OCI-LY7 (cell line): Measurements from ENCODE around the gene PRR27. TPM values are rescaled to one million over a fixed set of nuclear protein-coding genes. Genes with fewer than 3 reads are reported as not detected.

Source experiments
- Bru-seq: library from RNA; stranded (reverse); fragments of 400-500 nt; gene quantifications from one replicate; lab custom pipeline; 2021; lab: Mats Ljungman, UMichigan
- BruChase-seq, 2 experiments: library from RNA; stranded (reverse); fragments of 400-500 nt; gene quantifications; one replicate each; lab custom pipeline; 2021; lab: Mats Ljungman, UMichigan
- BruUV-seq: library from RNA; stranded (reverse); fragments of 400-500 nt; replicated peaks from 2 replicates; lab custom pipeline; 2021; lab: Mats Ljungman, UMichigan
- CTCF ChIA-PET: fragments of 300-600 bp; sonication (Branson Sonifier 250); formaldehyde crosslinking; loops from one replicate; lab custom pipeline; 2022; ENCODE audit warnings: antibody characterized with exemption; ENCODE audit not compliant: unreplicated experiment; lab: Charles Lee
- POLR2A ChIA-PET: fragments of 300-600 bp; sonication (Branson Sonifier 250); formaldehyde crosslinking; loops from one replicate; lab custom pipeline; 2022; ENCODE audit warnings: antibody characterized with exemption; lab: Charles Lee
- DNase-seq: peaks from one replicate; pipeline ENCODE4 v3.0.0-alpha.2; 2015; ENCODE audit warnings: low spot score
- H2AFZ ChIP-seq: fragments of 200-600 bp; sonication (generic), shearing (Covaris generic); 2 replicates; pipeline ENCODE4 v1.6.1; 2014; ENCODE audit warnings: mild to moderate bottlenecking, antibody characterized with exemption, low read length, moderate library complexity
- H3K27ac ChIP-seq: fragments of 200-600 bp; sonication (generic); 2 replicates; pipeline ENCODE4 v1.5.1; 2014; ENCODE audit warnings: mixed run types, low read depth, mild to moderate bottlenecking, moderate library complexity, low read length, inconsistent platforms; ENCODE audit not compliant: poor library complexity, severe bottlenecking
- H3K36me3 ChIP-seq: fragments of 200-600 bp; sonication (generic); 2 replicates; pipeline ENCODE4 v1.6.1; 2014; ENCODE audit warnings: mild to moderate bottlenecking, antibody characterized with exemption, low read length, moderate library complexity, mixed read lengths; ENCODE audit not compliant: insufficient read depth
- H3K4me1 ChIP-seq: fragments of 200-600 bp; sonication (generic); 2 replicates; pipeline ENCODE4 v1.5.1; 2014; ENCODE audit warnings: mild to moderate bottlenecking, low read length; ENCODE audit not compliant: insufficient read depth, poor library complexity, severe bottlenecking
- H3K4me2 ChIP-seq: fragments of 200-600 bp; sonication (generic); 2 replicates; pipeline ENCODE4 v1.6.1; 2014; ENCODE audit warnings: mild to moderate bottlenecking, low read length
- H3K4me3 ChIP-seq: fragments of 200-600 bp; sonication (generic); 2 replicates; pipeline ENCODE4 v1.5.1; 2014; ENCODE audit warnings: mild to moderate bottlenecking, low read depth, low read length; ENCODE audit not compliant: poor library complexity, severe bottlenecking
- H3K79me2 ChIP-seq: fragments of 200-600 bp; sonication (generic); 2 replicates; pipeline ENCODE4 v1.6.1; 2016; ENCODE audit warnings: low read depth, mild to moderate bottlenecking, low read length, moderate library complexity, mixed read lengths; ENCODE audit not compliant: insufficient read depth
- H3K9me2 ChIP-seq: fragments of 200-600 bp; sonication (generic); 2 replicates; pipeline ENCODE4 v1.6.1; 2016; ENCODE audit warnings: mild to moderate bottlenecking, low read length, mixed read lengths; ENCODE audit not compliant: insufficient read depth
- H3K9me3 ChIP-seq: fragments of 200-600 bp; sonication (generic); 2 replicates; pipeline ENCODE4 v1.6.1; 2014; ENCODE audit warnings: mild to moderate bottlenecking, mixed run types, low read length, mixed read lengths
- H4K20me1 ChIP-seq: fragments of 200-600 bp; sonication (generic); 2 replicates; pipeline ENCODE4 v1.6.1; 2014; ENCODE audit warnings: mild to moderate bottlenecking, antibody characterized with exemption, low read length, moderate library complexity, mixed read lengths; ENCODE audit not compliant: insufficient read depth
- EZH2phosphoT487 ChIP-seq: fragments of 200-600 bp; sonication (generic); IDR thresholded peaks from 2 replicates; pipeline ENCODE4 v1.6.1; 2018; ENCODE audit warnings: low read depth, borderline replicate concordance, mild to moderate bottlenecking, mixed run types, antibody characterized with exemption, low read length, moderate library complexity, mixed read lengths
- intact Hi-C: fragments of 100-400 bp; cut with micrococcal nuclease; formaldehyde crosslinking; loops from one replicate; pipeline ENCODE4 v1.10.0; 2022; ENCODE audit not compliant: unreplicated experiment
- long read RNA-seq: library from polyadenylated mRNA; stranded (forward); transcript quantifications from one replicate; pipeline ENCODE4 v2.0.0, GENCODE V29; 2022
- total RNA-seq, 2 experiments: library from RNA; depleted of rRNA in 1 of 2; stranded (reverse); fragments of >200 nt in 1 of 2; shearing (Covaris generic) in 1 of 2; gene quantifications; 2 replicates each; pipeline ENCODE4 v1.2.3, GENCODE V29; 2014 to 2022
- TF ChIP-seq, protein P1 (sequence below): fragments of 200-600 bp; sonication (generic); conservative IDR thresholded peaks from 2 replicates; pipeline ENCODE4 v1.5.1; 2014; ENCODE audit warnings: mild to moderate bottlenecking, antibody characterized with exemption, low read length, moderate library complexity, mixed read lengths

Gene PRR27
- not detected in 2 replicates for total RNA-seq (2014; rRNA removed; shearing (Covaris generic))
- not detected in 2 replicates for total RNA-seq (2022)
- Bru-seq, nascent RNA, result not detected
- not detected for BruChase-seq, experiment 1, labeled RNA remaining after a 6-hour chase
- BruChase-seq, experiment 2, labeled RNA remaining after a 2-hour chase, result not detected
- long read RNA-seq, result 0 reads

DNA sequence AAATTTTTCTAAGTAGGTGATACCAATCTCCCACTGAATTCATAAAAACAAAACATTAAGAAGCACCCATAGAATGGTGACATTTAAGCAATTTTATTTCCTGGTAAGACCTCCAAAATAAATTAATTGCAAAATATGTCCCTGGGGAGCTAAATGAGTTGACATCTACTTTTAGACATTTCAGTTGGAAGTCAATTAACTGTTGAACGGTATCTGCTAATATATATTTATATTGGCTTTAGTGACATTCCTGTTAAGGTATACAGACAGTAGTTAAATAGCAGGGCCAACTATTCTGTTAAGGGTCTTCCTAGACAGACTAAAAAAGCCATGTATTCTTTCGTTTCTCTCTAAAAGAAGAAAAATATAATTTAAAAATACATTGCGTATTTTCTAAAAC is at the start of gene PRR27:
TSS of gene PRR27 (plus strand) at position 301 of the 400 bp plus-strand sequence. CDS start 139 bp downstream, outside the sequence.
- no peak within 1 kb of the TSS for H3K4me2 ChIP-seq
- no peaks in the 10 kb centered on the region for H3K9me3 ChIP-seq
- no peaks in the 10 kb centered on the region for H3K79me2 ChIP-seq
- H3K9me2 ChIP-seq, result no peaks in the 10 kb centered on the region
- TF ChIP-seq, protein P1, sequence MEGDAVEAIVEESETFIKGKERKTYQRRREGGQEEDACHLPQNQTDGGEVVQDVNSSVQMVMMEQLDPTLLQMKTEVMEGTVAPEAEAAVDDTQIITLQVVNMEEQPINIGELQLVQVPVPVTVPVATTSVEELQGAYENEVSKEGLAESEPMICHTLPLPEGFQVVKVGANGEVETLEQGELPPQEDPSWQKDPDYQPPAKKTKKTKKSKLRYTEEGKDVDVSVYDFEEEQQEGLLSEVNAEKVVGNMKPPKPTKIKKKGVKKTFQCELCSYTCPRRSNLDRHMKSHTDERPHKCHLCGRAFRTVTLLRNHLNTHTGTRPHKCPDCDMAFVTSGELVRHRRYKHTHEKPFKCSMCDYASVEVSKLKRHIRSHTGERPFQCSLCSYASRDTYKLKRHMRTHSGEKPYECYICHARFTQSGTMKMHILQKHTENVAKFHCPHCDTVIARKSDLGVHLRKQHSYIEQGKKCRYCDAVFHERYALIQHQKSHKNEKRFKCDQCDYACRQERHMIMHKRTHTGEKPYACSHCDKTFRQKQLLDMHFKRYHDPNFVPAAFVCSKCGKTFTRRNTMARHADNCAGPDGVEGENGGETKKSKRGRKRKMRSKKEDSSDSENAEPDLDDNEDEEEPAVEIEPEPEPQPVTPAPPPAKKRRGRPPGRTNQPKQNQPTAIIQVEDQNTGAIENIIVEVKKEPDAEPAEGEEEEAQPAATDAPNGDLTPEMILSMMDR, result no peak
- no peak for TF ChIP-seq EZH2phosphoT487
- intact Hi-C loops, result no loop called here
- ChIA-PET POLR2A (no interaction called here), CTCF (no interaction called here)
- no peak within 1 kb of the TSS for H3K27ac ChIP-seq
- H2AFZ ChIP-seq, result no peak within 1 kb of the TSS
- no peak for DNase-seq
- no peaks in the 10 kb centered on the region for H3K36me3 ChIP-seq
- BruUV-seq, result no TSS peak
- H4K20me1 ChIP-seq, result no peaks in the 10 kb centered on the region
- no peaks in the 10 kb centered on the region for H3K4me1 ChIP-seq
- H3K4me3 ChIP-seq, result no peak within 1 kb of the TSS

DNA sequence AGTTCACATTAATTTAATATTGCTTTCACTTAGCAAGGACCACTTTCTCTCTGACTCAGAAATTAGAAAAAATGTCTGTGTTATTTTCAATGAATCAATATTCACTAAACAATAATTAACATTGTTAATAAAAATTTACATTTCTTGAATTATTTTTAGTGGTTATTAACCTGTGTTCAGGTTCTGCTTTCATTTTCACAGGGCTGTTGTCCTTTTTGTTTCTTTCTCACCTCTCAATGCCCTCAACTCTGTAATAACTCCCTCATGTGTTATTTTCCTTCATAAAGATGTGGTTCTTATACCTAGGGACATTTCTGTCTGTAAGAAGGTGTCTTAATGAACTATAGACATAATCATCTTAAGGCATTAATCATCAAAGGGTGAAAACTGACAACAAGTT is 43.1 kb upstream of the PRR27 start:
- TF ChIP-seq, protein P1, result no peak
- no peak for TF ChIP-seq EZH2phosphoT487
- Histone ChIP-seq H3K4me1 (no peaks in the 10 kb centered on the region), H3K9me3 (no peaks in the 10 kb centered on the region), H3K4me3 (no peak overlapping the region), H3K36me3 (no peaks in the 10 kb centered on the region), H3K4me2 (no peak overlapping the region), H3K9me2 (no peaks in the 10 kb centered on the region), H2AFZ (no peak overlapping the region), H3K79me2 (no peaks in the 10 kb centered on the region), H3K27ac (no peak overlapping the region), H4K20me1 (no peaks in the 10 kb centered on the region)
- intact Hi-C loops, result no loop called here
- ChIA-PET CTCF (no interaction called here), POLR2A (no interaction called here)
- DNase-seq, result no peak
- no TSS peak for BruUV-seq

DNA sequence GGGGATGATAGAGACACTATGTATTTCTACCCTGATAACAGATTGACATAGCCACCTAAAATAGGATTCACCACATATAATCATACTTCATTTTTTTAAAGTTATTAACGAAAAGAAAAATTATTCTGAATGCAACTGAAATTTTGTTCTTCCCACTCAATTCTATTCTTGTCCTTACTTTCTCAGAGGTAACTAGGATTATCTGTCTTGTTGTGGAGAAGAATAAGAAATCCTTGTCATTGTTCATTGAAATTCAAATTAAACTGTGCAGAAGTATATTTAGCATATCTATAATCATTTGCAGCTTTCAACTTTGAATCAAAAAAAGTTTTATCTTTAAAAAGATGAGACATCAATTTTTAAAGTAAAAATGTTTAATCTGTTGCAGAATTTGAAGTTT is 40.4 kb upstream of the PRR27 start:
- no peaks in the 10 kb centered on the region for H3K4me1 ChIP-seq
- no peak overlapping the region for H3K4me3 ChIP-seq
- DNase-seq, result no peak
- H3K9me2 ChIP-seq, result no peaks in the 10 kb centered on the region
- H3K27ac ChIP-seq, result no peak overlapping the region
- no peak overlapping the region for H2AFZ ChIP-seq
- no peaks in the 10 kb centered on the region for H3K79me2 ChIP-seq
- BruUV-seq, result no TSS peak
- H3K9me3 ChIP-seq, result no peaks in the 10 kb centered on the region
- TF ChIP-seq, protein P1, result no peak
- no peak for TF ChIP-seq EZH2phosphoT487
- ChIA-PET CTCF (no interaction called here), POLR2A (no interaction called here)
- H3K4me2 ChIP-seq, result no peak overlapping the region
- H4K20me1 ChIP-seq, result no peaks in the 10 kb centered on the region
- no peaks in the 10 kb centered on the region for H3K36me3 ChIP-seq
- intact Hi-C loops, result no loop called here
